ENCODE results near the gene CDKN1A. TPM values are rescaled to one million over a fixed set of nuclear protein-coding genes. Genes with fewer than 3 reads are reported as not detected.

The CDKN1A gene
- total RNA-seq, 2 donors from 2014 or later = 311 to 457 TPM

DNA sequence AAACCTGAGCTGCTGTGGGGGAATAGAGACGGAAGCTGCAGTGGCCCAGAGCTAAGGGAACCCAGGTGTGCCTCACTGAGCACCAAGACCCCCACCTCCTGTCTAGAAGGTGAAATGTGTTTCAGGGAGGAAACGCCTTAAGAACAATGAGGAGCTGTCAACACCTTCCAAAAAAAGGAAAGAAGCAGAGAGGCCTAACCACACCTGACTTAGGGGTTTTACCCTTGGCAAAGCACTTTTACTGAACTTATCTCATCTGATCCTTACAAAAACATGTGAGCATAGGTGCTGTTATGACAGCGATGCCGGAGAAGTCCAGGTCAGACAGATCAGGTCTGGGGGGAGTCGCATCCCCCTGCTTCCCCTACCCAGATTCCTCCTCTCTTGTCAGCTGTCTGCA, 16.1 kb upstream of the CDKN1A start:
- no peaks in the 10 kb centered on the region for H3K9me3 ChIP-seq

GRCh38 chr6:36662827-36663256, 15.7 kb upstream of the CDKN1A start:
- Histone ChIP-seq H3K36me3 (no peaks in the 10 kb centered on the region), H3K4me1 (ENCODE audit: control insufficient read depth in 1 of 2, low read depth in 2 of 2) (peaks cover 15 to 20% of the 10 kb centered on the region in 2 donors), H3K27ac (no peak overlapping the region), H3K4me3 (no peak overlapping the region), H3K27me3 (replicated peaks; ENCODE audit: insufficient read depth) (no peaks in the 10 kb centered on the region), H3K9me3 (no peaks in the 10 kb centered on the region)
- ATAC-seq (ENCODE audit: insufficient number of reproducible peaks, low FRiP score, low read depth) (no peak), DNase-seq (ENCODE audit: low spot score) (no peak)
- no peak for TF ChIP-seq CTCF (IDR thresholded peaks at IDR 0.05)

More for the DNA sequence above, 16.1 kb upstream of the CDKN1A start:
- Histone ChIP-seq H3K4me3 (no peak overlapping the region), H3K27me3 (replicated peaks; ENCODE audit: insufficient read depth) (no peaks in the 10 kb centered on the region), H3K4me1 (ENCODE audit: control insufficient read depth in 1 of 2, low read depth in 2 of 2) (peaks cover 13 to 19% of the 10 kb centered on the region in 2 donors), H3K27ac (no peak overlapping the region), H3K36me3 (no peaks in the 10 kb centered on the region)
- DNase-seq (ENCODE audit: low spot score) (no peak), ATAC-seq (ENCODE audit: insufficient number of reproducible peaks, low FRiP score, low read depth) (no peak)
- no peak for TF ChIP-seq CTCF (IDR thresholded peaks at IDR 0.05)

- DNase-seq (ENCODE audit: low spot score) (no peak), ATAC-seq (ENCODE audit: insufficient number of reproducible peaks, low FRiP score, low read depth) (no peak)
- Histone ChIP-seq H3K4me3 (no peak overlapping the region), H3K27me3 (replicated peaks; ENCODE audit: insufficient read depth) (no peaks in the 10 kb centered on the region), H3K36me3 (no peaks in the 10 kb centered on the region), H3K27ac (no peak overlapping the region), H3K9me3 (no peaks in the 10 kb centered on the region), H3K4me1 (ENCODE audit: control insufficient read depth in 1 of 2, low read depth in 2 of 2) (peaks cover 15 to 20% of the 10 kb centered on the region in 2 donors)
- TF ChIP-seq CTCF (IDR thresholded peaks at IDR 0.05) = no peak
Observed at GRCh38 chr6:36663504-36664446, 14.7 kb upstream of the CDKN1A start.

DNA sequence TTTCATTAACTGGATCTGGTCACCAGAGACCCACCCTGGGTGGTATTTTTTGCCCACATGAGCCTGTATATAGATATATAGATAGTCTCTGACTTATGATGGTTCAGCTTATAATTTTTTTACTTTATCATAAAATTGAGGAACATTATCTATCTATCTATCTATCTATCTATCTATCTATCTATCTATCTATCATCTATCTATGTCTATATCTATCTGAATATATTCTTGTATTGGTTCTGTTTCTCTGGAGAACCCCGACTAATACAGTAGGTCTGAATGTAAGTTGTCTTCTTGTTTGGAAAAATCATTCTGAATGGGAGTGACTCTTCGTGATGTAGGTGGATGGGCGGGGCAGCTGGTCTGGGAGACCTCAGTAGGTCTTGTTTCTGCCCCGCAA, 13.3 kb upstream of the CDKN1A start:
- no peak for TF ChIP-seq CTCF (IDR thresholded peaks at IDR 0.05)
- Histone ChIP-seq H3K9me3 (no peaks in the 10 kb centered on the region), H3K27me3 (replicated peaks; ENCODE audit: insufficient read depth) (no peaks in the 10 kb centered on the region), H3K4me1 (ENCODE audit: control insufficient read depth in 1 of 2, low read depth in 2 of 2) (peaks cover 15 to 20% of the 10 kb centered on the region in 2 donors), H3K4me3 (no peak overlapping the region), H3K36me3 (no peaks in the 10 kb centered on the region), H3K27ac (no peak overlapping the region)
- no peak for ATAC-seq (ENCODE audit: insufficient number of reproducible peaks, low FRiP score, low read depth)
- DNase-seq (ENCODE audit: low spot score) = no peak

GRCh38 chr6:36666287-36666686, 12.2 kb upstream of the CDKN1A start:
- no peaks in the 10 kb centered on the region for H3K9me3 ChIP-seq
- H3K4me1 ChIP-seq (ENCODE audit: control insufficient read depth in 1 of 2, low read depth in 2 of 2) = peaks cover 15% of the 10 kb centered on the region in 2 donors
- H3K27me3 ChIP-seq (replicated peaks; ENCODE audit: insufficient read depth) = no peaks in the 10 kb centered on the region
- TF ChIP-seq CTCF (IDR thresholded peaks at IDR 0.05) = no peak
- ATAC-seq (ENCODE audit: insufficient number of reproducible peaks, low FRiP score, low read depth) (no peak), DNase-seq (ENCODE audit: low spot score) (no peak)
- H3K4me3 ChIP-seq = no peak overlapping the region
- H3K36me3 ChIP-seq = no peaks in the 10 kb centered on the region
- peak overlapping the region in 1 of 2 donors; percentile 68 for H3K27ac ChIP-seq

All from thoracic aorta (tissue), 2 donors.